ENCODE measurements around the gene DSCAML1. TPM values are rescaled to one million over a fixed set of nuclear protein-coding genes. Genes with fewer than 3 reads are reported as not detected.

DSCAML1 gene
- total and polyA plus RNA-seq, 4 experiments from 2014 or later = 1.00 to 1.0 TPM; not detected in 2

DNA sequence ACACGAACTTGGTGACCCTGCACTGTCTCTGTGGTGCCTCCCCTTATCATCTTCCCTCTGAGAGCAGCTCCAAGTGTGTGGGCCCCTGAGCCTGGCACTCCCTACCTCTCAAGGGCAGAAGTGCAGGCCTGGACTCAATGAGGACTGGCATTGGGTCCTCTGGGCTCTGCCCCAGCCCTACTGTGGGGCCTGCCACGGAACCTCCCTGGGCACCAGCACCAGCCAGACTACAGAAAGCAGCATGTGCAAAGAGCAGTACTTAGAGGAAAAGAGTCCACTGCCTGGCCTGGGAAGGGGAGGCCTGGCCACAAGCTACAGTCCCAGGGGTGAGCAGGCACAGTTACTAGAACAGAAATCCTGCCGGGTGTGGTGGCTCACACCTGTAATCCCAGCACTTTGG, 222.5 kb downstream of the DSCAML1 start:
- DNase-seq = no peak
- Mint-ChIP-seq H3K27me3 (peaks cover 3 to 11% of the 10 kb centered on the region in 2 donors), H3K27ac (no peak overlapping the region), H3K4me1 (no peaks in the 10 kb centered on the region), H3K36me3 (no peaks in the 10 kb centered on the region), H3K4me3 (no peak overlapping the region), H3K9me3 (no peaks in the 10 kb centered on the region)
- ChIA-PET POLR2A (ENCODE audit: partially characterized antibody) (no interaction called here), CTCF (ENCODE audit: partially characterized antibody) (no interaction called here)
- H3K4me1 ChIP-seq (ENCODE audit: insufficient read depth, low read length) = no peaks in the 10 kb centered on the region
- intact Hi-C loops (cut with micrococcal nuclease) = no loop called here
- H3K4me3 ChIP-seq (ENCODE audit: low read length in 2 of 2) = no peak overlapping the region
- no peaks in the 10 kb centered on the region for H3K36me3 ChIP-seq (ENCODE audit: insufficient read depth, low read length)
- H3K27ac ChIP-seq (ENCODE audit: low read depth, low read length) = no peak overlapping the region
- no peaks in the 10 kb centered on the region for H3K9me3 ChIP-seq (ENCODE audit: control insufficient read depth in 1 of 2, low read length in 2 of 2)
- H3K27me3 ChIP-seq (ENCODE audit: insufficient read depth, low read length) = no peaks in the 10 kb centered on the region

DNA sequence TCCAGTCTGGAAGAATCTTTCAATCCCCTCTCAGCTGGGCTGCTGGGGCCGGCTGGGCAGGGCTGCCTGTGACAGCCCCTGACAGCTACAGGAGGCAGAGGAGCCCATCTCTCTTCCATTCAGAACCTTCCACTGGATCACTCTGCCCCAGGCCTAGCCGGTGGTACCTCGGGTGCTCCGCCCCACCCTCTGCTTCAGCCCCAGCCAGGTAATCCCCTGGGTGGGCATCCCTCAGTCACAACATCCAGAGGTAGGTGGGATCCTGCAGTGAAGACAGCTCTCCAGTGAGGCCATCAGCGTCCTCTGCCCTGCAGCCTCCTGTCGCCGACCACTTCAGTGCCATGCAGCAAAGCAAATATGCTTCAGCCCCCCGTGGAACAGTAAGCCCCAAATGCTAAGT, 223.7 kb downstream of the DSCAML1 start:
- DNase-seq = no peak
- peaks cover 0 to 2% (median 0%) of the 10 kb centered on the region in 8 donors for H3K9me3 Mint-ChIP-seq
- ChIA-PET POLR2A (ENCODE audit: partially characterized antibody) (no interaction called here), CTCF (ENCODE audit: partially characterized antibody) (no interaction called here)
- Histone ChIP-seq H3K36me3 (ENCODE audit: insufficient read depth, low read length) (no peaks in the 10 kb centered on the region), H3K4me1 (ENCODE audit: insufficient read depth, low read length) (no peaks in the 10 kb centered on the region), H3K27me3 (ENCODE audit: insufficient read depth, low read length) (no peaks in the 10 kb centered on the region), H3K27ac (ENCODE audit: low read depth, low read length) (no peak overlapping the region), H3K4me3 (ENCODE audit: low read length in 2 of 2) (no peak overlapping the region), H3K9me3 (ENCODE audit: control insufficient read depth in 1 of 2, low read length in 2 of 2) (no peaks in the 10 kb centered on the region)
- no peaks in the 10 kb centered on the region for H3K4me1 Mint-ChIP-seq
- intact Hi-C loops (cut with micrococcal nuclease) = no loop called here
- H3K4me3 Mint-ChIP-seq = no peak overlapping the region
- H3K27me3 Mint-ChIP-seq = peaks cover 0 to 6% of the 10 kb centered on the region in 2 donors
- no peak overlapping the region for H3K27ac Mint-ChIP-seq
- no peaks in the 10 kb centered on the region for H3K36me3 Mint-ChIP-seq

DNA sequence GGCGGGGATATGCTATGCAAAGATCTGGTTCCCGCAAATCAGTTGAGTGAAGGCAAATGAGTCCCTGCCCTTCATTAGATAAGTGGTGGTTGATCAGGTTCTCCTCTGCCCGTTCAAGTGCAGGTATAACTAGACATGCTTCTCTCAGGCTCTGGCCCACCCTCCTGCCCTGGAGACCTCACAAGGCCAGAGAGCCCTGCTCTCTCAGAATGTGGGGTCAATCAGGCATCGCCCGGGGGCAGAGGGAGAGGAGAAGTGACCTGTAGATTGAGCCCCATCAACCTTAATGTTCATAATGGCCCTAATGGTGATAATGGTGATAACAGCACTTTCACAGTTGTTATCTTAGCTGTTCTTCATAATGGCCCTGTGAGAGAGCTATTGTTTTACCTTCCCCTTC, 224.3 kb downstream of the DSCAML1 start:
- Histone ChIP-seq H3K4me3 (ENCODE audit: low read length in 2 of 2) (no peak overlapping the region), H3K9me3 (ENCODE audit: control insufficient read depth in 1 of 2, low read length in 2 of 2) (no peaks in the 10 kb centered on the region), H3K4me1 (ENCODE audit: insufficient read depth, low read length) (no peaks in the 10 kb centered on the region), H3K27me3 (ENCODE audit: insufficient read depth, low read length) (no peaks in the 10 kb centered on the region), H3K27ac (ENCODE audit: low read depth, low read length) (no peak overlapping the region), H3K36me3 (ENCODE audit: insufficient read depth, low read length) (no peaks in the 10 kb centered on the region)
- Mint-ChIP-seq H3K27me3 (peaks cover 0 to 6% of the 10 kb centered on the region in 2 donors), H3K4me1 (no peaks in the 10 kb centered on the region), H3K27ac (no peak overlapping the region), H3K9me3 (peaks cover 0 to 2% (median 0%) of the 10 kb centered on the region in 8 donors), H3K36me3 (no peaks in the 10 kb centered on the region), H3K4me3 (no peak overlapping the region)
- POLR2A ChIA-PET (ENCODE audit: partially characterized antibody) = no interaction called here
- CTCF ChIA-PET (ENCODE audit: partially characterized antibody) = no interaction called here
- DNase-seq = no peak
- intact Hi-C loops (cut with micrococcal nuclease) = no loop called here

DNA sequence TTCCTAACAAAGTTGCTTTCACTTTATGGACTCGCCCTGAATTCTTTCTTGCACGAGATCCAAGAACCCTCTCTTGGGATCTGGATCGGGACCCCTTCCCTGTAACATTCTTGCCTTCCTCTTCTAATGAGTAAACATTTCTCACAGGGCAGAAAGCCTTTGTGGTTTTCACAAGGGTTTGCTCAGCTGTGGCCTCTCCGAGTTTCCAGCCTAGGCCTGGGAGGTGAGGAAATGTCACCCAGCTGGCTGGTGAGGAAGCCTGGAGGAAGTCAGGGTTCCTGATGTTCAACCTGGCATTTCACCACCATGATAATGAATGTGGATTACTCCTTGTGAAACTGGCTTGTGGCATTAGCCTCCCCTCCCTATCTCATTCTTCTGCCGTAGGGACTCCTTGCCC, 224.9 kb downstream of the DSCAML1 start:
- peaks cover 0 to 2% (median 0%) of the 10 kb centered on the region in 8 donors for H3K9me3 Mint-ChIP-seq
- H3K36me3 Mint-ChIP-seq = no peaks in the 10 kb centered on the region
- no peaks in the 10 kb centered on the region for H3K4me1 Mint-ChIP-seq
- no peaks in the 10 kb centered on the region for H3K9me3 ChIP-seq (ENCODE audit: control insufficient read depth in 1 of 2, low read length in 2 of 2)
- ChIA-PET CTCF (ENCODE audit: partially characterized antibody) (no interaction called here), POLR2A (ENCODE audit: partially characterized antibody) (no interaction called here)
- H3K27ac Mint-ChIP-seq = no peak overlapping the region
- DNase-seq = no peak
- intact Hi-C loops (cut with micrococcal nuclease) = no loop called here
- H3K27me3 ChIP-seq (ENCODE audit: insufficient read depth, low read length) = no peaks in the 10 kb centered on the region
- H3K36me3 ChIP-seq (ENCODE audit: insufficient read depth, low read length) = no peaks in the 10 kb centered on the region
- H3K27me3 Mint-ChIP-seq = peaks cover 0 to 6% of the 10 kb centered on the region in 2 donors
- H3K4me1 ChIP-seq (ENCODE audit: insufficient read depth, low read length) = no peaks in the 10 kb centered on the region
- no peak overlapping the region for H3K4me3 ChIP-seq (ENCODE audit: low read length in 2 of 2)
- no peak overlapping the region for H3K4me3 Mint-ChIP-seq
- no peak overlapping the region for H3K27ac ChIP-seq (ENCODE audit: low read depth, low read length)

DNA sequence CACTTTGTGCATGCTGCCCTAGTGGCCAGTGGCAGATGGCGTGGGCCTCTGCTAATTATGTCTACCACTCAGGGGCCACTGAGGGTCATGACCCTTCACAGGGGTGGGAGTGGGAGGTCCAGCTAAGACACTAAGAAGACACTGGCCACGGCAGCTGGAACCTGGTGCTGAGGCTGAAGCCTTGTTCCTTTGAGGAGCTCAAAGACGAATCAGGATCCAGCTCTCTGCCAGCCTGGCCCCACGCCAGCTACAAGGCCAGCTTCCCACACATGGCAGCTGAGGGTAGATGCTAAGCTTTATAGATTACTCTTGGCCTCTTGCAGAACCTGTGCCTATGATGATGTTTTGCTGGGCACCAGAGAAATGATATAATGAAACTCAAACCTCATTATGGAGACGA, 226.3 kb downstream of the DSCAML1 start:
- Mint-ChIP-seq H3K9me3 (peaks cover 0 to 2% (median 0%) of the 10 kb centered on the region in 8 donors), H3K27ac (no peak overlapping the region), H3K27me3 (peaks cover 0 to 8% of the 10 kb centered on the region in 2 donors), H3K4me1 (no peaks in the 10 kb centered on the region), H3K36me3 (no peaks in the 10 kb centered on the region), H3K4me3 (no peak overlapping the region)
- Histone ChIP-seq H3K27ac (ENCODE audit: low read depth, low read length) (no peak overlapping the region), H3K9me3 (ENCODE audit: control insufficient read depth in 1 of 2, low read length in 2 of 2) (no peaks in the 10 kb centered on the region), H3K4me3 (ENCODE audit: low read length in 2 of 2) (no peak overlapping the region), H3K27me3 (ENCODE audit: insufficient read depth, low read length) (no peaks in the 10 kb centered on the region), H3K36me3 (ENCODE audit: insufficient read depth, low read length) (no peaks in the 10 kb centered on the region), H3K4me1 (ENCODE audit: insufficient read depth, low read length) (no peaks in the 10 kb centered on the region)
- ChIA-PET CTCF (ENCODE audit: partially characterized antibody) (no interaction called here), POLR2A (ENCODE audit: partially characterized antibody) (no interaction called here)
- intact Hi-C loops (cut with micrococcal nuclease) = no loop called here
- no peak for DNase-seq

DNA sequence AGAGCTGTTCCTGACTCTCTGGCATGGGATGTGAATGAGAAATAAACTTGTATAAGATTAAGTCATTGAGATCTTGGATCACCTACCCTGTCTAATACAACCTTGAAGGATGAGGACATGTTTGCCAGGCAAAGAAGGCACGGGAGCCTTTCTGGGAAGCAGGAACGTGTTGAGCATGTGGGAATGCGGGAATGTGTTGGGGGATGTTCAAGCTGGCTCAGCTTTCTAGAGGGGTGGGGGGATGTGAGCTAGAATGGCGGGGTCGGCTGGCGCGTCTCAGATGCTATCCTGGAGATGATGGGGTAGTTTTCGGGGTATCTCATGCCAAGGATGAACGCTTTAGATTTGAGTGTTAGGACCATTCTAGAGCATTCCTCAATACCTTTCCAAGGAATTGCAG, 227.1 kb downstream of the DSCAML1 start:
- Mint-ChIP-seq H3K36me3 (no peaks in the 10 kb centered on the region), H3K27me3 (peaks cover 0 to 12% of the 10 kb centered on the region in 2 donors), H3K4me1 (no peaks in the 10 kb centered on the region), H3K27ac (no peak overlapping the region), H3K9me3 (peaks cover 0 to 2% (median 0%) of the 10 kb centered on the region in 8 donors), H3K4me3 (no peak overlapping the region)
- H3K4me3 ChIP-seq (ENCODE audit: low read length in 2 of 2) = no peak overlapping the region
- CTCF ChIA-PET (ENCODE audit: partially characterized antibody) = no interaction called here
- DNase-seq = no peak
- H3K36me3 ChIP-seq (ENCODE audit: insufficient read depth, low read length) = no peaks in the 10 kb centered on the region
- intact Hi-C loops (cut with micrococcal nuclease) = no loop called here
- H3K27ac ChIP-seq (ENCODE audit: low read depth, low read length) = no peak overlapping the region
- H3K4me1 ChIP-seq (ENCODE audit: insufficient read depth, low read length) = no peaks in the 10 kb centered on the region
- no peaks in the 10 kb centered on the region for H3K9me3 ChIP-seq (ENCODE audit: control insufficient read depth in 1 of 2, low read length in 2 of 2)
- no peaks in the 10 kb centered on the region for H3K27me3 ChIP-seq (ENCODE audit: insufficient read depth, low read length)
- POLR2A ChIA-PET (ENCODE audit: partially characterized antibody) = no interaction called here

DNA sequence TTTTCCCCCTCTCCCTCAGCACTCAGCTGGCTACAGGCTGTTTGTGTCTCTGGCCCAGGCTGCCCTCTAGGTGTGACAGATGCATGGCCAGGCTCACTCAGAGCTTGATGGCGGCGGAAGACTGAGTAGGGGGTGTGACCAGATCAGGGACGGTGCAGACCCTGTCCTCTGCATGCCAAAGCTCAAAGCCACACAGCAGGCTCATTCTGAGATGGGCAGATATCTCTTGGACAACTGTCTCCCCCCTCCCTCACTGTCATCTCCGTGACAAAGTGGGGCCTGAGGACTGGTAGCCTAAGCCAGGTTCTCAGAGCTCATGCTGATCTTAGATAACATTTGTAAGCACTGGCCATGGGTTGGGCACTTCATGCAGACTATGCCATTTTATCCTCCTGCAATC, 231.3 kb downstream of the DSCAML1 start:
- H3K36me3 ChIP-seq (ENCODE audit: insufficient read depth, low read length) = no peaks in the 10 kb centered on the region
- peaks cover 0 to 2% (median 0%) of the 10 kb centered on the region in 8 donors for H3K9me3 Mint-ChIP-seq
- no peak overlapping the region for H3K27ac ChIP-seq (ENCODE audit: low read depth, low read length)
- no peaks in the 10 kb centered on the region for H3K36me3 Mint-ChIP-seq
- no peaks in the 10 kb centered on the region for H3K27me3 ChIP-seq (ENCODE audit: insufficient read depth, low read length)
- H3K4me1 ChIP-seq (ENCODE audit: insufficient read depth, low read length) = no peaks in the 10 kb centered on the region
- no peak for DNase-seq
- ChIA-PET CTCF (ENCODE audit: partially characterized antibody) (interaction anchor here (0.7 kb wide), 1 partner anchor 16 kb away, joined by 3 read pairs; no protein-coding TSS in a partner anchor), POLR2A (ENCODE audit: partially characterized antibody) (no interaction called here)
- no peak overlapping the region for H3K4me3 ChIP-seq (ENCODE audit: low read length in 2 of 2)
- H3K27me3 Mint-ChIP-seq = peaks cover 6 to 15% of the 10 kb centered on the region in 2 donors
- H3K9me3 ChIP-seq (ENCODE audit: control insufficient read depth in 1 of 2, low read length in 2 of 2) = no peaks in the 10 kb centered on the region
- intact Hi-C loops (cut with micrococcal nuclease) = no loop called here
- H3K4me3 Mint-ChIP-seq = no peak overlapping the region
- H3K27ac Mint-ChIP-seq = peak overlapping the region in 1 of 7 donors; percentile 37
- H3K4me1 Mint-ChIP-seq = no peaks in the 10 kb centered on the region

DNA sequence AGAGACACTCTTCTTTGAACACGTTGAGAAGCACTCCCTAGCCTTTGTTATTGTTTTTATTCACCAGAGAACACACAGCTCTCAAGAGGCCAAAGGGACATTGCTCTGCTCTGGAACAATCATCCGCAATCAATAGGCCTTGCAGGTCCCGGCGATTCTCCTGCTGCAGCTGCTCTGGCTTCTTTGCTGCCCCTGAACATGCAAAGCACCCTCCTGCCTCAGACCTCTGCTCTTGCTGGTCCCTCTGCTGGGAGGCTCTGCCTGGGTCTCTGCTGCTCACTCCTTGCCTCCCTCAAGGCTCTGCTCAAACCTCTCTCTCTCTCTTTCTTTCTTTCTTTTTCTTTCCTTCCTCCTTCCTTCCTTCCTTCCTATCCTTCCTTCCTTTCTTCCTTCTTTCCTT, 232.7 kb downstream of the DSCAML1 start:
- POLR2A ChIA-PET (ENCODE audit: partially characterized antibody) = no interaction called here
- no peak overlapping the region for H3K27ac Mint-ChIP-seq
- H3K4me3 Mint-ChIP-seq = no peak overlapping the region
- H3K36me3 ChIP-seq (ENCODE audit: insufficient read depth, low read length) = no peaks in the 10 kb centered on the region
- CTCF ChIA-PET (ENCODE audit: partially characterized antibody) = no interaction called here
- no peaks in the 10 kb centered on the region for H3K4me1 Mint-ChIP-seq
- no peaks in the 10 kb centered on the region for H3K4me1 ChIP-seq (ENCODE audit: insufficient read depth, low read length)
- peaks cover 0 to under 1% (median 0%) of the 10 kb centered on the region in 8 donors for H3K9me3 Mint-ChIP-seq
- no peaks in the 10 kb centered on the region for H3K36me3 Mint-ChIP-seq
- no peaks in the 10 kb centered on the region for H3K9me3 ChIP-seq (ENCODE audit: control insufficient read depth in 1 of 2, low read length in 2 of 2)
- intact Hi-C loops (cut with micrococcal nuclease) = no loop called here
- DNase-seq = no peak
- H3K27me3 Mint-ChIP-seq = peaks cover 8 to 14% of the 10 kb centered on the region in 2 donors
- no peak overlapping the region for H3K27ac ChIP-seq (ENCODE audit: low read depth, low read length)
- no peaks in the 10 kb centered on the region for H3K27me3 ChIP-seq (ENCODE audit: insufficient read depth, low read length)
- no peak overlapping the region for H3K4me3 ChIP-seq (ENCODE audit: low read length in 2 of 2)
